ENCODE results near the gene LSM14A.

- no peak for TF ChIP-seq CTCF (conservative IDR thresholded peaks at IDR 0.05 in 1 of 2, IDR thresholded peaks at IDR 0.05 in 1 of 2; ENCODE audit: low read depth in 1 of 2, low read length in 2 of 2)
- no peak for TF ChIP-seq EZH2 (IDR thresholded peaks at IDR 0.05; ENCODE audit: low read length, missing control alignments)
Observed at GRCh38 chr19:34246340-34246739, 74.0 kb downstream of the LSM14A start.
